NCI-H2029 treated with DMSO at 0.1 percent for 48 hours (cell line): ENCODE measurements around the gene ASAP3.

Experiments
- DNase-seq: peaks from one replicate; lab custom pipeline; 2025; lab: John Stamatoyannopoulos, UW

The ASAP3 gene

DNA sequence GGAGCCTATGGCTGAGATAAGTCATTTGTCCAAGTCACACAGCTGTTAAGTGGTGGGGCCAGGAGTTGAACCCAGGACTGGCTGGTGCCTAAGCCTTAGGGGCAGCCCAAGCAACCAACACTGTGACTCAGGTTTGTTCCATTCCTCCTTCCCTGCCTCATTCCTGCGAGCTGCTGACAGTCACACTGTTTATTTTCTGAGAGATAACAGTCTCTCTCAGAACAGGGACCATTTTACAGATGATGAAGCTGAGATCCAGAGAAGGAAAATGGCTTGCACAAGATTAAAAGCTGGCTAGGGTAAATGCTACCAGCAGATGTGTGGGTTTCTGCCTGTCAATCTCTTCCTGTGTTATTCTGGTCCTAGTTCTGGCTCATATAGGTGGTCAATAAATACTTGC lies 35.1 kb downstream of the ASAP3 start:
- no peak for DNase-seq

DNA sequence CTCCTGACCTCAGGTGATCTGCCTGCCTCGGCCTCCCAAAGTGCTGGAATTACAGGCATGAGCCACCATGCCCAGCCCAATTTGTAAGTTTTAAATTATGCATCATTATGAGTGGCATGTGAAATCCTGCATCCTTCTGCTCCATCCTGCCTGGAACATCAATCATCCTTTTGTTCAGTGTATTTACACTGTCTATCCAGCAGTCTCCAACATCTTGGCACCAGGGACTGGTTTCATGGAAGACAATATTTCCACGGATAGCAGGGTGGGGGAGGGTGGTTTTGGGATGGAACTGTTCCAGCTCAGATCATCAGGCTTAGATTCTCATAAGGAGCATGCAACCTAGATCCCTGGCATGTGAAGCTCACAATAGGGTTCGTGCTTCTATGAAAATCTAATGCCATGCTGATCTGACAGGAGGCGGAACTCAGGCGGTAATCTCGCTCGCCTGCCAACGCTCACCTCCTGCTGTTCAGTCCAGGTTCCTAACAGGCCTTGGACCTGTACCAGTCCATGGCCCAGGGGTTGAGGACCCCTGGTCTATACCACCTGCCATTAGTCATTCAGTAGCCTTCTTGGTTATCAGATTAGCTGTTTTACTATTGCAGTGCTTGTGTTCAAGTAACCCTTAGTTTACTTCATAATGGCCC lies 37.2 kb downstream of the ASAP3 start:
- DNase-seq, result no peak

DNA sequence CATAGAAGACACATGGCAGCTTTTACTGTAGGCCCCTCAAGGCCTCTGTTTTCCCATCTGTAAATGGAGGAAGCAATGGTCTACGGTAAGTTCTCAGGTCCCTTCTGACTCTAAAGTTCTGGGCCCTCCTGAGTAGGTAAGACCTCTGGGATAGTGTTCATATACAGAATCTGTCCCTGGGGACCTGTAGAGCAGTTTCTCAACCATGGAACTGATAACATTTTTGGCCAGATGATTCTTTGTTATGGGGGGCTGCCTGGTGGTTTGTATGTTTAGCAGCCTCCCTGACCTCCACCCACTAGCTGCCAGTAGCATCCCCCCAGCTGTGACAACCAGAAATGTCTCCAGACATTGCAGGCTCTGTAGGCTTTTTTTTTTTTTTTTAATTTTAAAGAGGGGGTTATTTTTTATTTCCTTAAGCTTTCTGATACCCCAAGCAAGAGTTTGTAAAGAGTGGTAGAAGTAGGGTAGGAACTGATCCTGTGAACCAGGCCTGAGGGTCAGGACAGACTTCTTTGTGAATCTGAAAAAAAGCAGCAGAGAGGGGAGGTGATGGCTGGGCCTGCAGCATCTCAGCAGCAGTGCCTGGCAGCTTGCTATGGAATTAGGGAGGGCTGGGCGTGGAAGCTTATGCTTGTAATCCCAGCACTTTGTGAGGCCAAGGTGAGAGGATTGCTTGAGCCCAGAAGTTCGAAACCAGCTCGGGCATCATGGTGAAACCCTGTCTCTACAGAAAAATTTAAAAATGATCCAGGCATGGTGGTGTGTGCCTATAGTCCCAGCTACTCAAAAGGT lies 39.2 kb downstream of the ASAP3 start:
- DNase-seq, result no peak

DNA sequence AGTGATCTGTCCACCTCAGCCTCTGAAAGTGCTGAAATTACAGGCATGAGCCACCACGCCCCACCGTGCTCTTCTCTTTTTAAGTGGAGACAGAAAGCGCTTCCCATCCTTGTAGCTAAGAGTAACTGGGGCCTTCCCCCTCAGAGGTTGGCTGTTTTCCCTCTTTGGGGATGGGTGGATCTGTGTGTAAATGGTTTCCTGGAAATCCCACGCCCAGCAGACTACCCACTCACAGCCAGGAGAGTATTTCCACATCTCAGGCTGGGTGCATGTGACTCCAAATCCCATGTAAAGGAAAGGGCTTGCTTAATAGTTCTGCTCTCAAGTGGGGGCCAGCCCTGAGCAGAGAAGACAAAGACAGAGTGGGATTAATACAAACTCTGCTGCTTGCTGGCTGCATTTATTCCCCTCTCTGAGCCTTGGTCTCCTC lies 39.9 kb downstream of the ASAP3 start:
- no peak for DNase-seq

DNA sequence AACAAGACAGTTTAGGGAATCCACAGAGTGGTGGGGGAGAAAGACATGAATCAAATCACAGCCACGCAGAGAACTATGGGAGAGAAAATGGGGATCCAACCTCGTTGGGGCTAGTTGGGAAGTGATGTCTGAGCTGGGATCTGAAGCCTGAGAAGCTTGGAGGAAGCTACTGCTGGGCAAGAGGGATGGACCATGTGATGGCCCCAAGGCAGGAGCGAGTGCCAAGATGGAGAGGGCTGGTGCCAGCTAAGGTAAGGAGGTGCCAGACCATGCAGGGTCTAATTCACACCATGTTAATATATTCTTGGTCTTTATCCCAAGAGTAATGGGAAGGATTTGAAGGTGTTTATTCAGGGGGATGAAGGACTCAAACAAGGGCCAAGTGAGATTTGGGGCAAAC lies 41.2 kb downstream of the ASAP3 start:
- no peak for DNase-seq

DNA sequence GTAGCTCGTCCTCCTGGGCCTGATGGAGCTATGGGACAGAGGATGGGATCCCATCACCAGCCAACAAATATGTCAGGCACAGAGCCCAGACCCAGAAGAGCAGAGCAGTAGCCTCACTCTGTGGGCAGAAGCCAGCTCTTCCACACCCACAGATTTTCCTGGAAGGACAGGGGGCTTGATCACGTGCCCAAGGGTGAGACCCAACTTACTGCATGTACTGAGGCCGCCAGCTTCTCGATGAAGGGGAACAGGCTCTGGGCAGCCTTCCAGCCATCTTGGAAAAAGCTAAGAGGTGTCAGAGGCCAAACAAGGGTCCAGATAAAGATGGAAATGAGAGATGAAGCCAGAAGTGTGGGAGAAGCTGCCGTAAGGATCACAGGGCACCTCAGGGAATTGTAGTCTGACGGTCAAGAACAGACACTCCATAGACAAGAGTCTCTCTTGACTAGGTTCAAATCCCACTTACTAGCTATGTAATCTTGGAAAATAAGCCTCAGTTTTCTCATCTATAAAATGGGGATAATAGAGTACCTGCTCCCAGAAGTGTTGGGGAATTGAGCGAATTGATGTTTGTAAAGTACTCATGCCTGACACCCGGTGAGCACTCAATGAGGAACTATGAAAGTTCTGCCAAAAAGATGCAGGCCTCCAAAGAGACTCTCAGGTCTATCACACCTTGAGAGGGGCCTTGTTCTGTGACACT lies 42.4 kb downstream of the ASAP3 start:
- no peak for DNase-seq

- DNase-seq, result no peak
Observed at GRCh38 chr1:23438545-23438944, 45.4 kb downstream of the ASAP3 start.

GRCh38 chr1:23437355-23437664 lies 46.7 kb downstream of the ASAP3 start:
- DNase-seq, result no peak

- DNase-seq, result no peak
Observed at GRCh38 chr1:23436520-23437354, 47.2 kb downstream of the ASAP3 start.

DNA sequence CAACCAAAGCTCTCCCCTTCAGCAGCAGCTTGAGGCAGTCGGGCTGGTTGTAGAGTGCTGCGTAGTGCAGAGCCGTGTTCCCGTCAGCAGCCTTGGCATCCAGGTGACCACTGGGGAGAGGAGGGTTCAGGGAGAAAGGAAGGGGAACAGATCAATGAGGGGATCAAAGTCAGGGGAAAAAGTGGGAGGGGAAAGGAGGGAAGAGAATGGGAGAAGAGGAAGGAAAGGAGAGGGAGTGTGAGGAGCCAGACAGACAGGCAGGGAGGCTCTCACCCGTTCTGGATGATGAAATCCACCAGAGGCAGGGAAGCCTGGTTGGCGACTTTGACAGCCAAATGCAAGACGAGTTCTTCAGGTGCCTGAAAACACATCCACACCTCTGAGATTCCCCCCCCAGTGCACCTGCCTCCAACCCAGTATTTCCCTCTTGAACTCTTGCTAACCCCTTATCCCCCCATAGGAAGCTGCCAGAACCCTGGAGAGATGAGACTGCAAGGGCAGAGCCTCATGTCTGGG lies 49.7 kb downstream of the ASAP3 start:
- DNase-seq, result no peak

DNA sequence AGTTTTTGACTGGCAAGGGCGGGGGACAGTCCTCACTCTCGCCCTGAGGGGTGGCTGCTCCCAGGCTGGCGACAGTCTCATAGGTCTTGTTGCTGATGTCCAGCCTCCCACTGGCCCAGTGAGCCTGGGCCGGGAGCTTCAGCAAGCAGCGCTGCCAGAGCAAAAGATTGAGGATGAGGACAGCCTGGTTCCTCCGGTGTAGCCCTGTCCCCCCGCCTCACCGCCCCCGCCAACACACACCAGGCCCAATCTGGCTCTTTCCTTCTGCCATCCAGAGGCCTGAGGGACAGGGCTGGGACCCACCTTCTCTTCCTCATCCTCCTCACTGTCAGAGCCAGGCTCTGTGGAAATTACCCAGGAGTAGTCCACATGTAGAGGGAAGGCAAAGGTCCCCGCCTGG lies 50.9 kb downstream of the ASAP3 start:
- no peak for DNase-seq

DNA sequence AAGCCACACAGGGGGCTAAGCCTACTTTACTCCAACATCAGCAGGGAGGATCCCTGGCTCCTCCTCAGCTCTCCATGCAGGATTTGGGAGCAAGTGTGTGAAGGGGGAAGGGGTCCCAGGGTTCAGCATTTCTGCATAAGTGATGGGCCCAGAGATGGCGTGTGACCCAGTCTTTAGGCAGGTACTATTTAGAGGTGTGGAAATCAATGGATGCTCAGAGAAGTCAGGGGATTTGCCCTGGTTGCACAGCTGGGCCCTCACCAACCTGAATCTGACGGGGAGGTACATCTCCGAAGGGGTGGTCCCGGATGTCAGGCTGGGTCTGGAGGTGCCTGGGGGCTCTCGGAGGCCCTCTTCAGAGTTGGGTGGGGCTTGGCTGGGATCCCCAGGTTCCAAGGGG lies 52.5 kb downstream of the ASAP3 start:
- DNase-seq, result no peak

DNA sequence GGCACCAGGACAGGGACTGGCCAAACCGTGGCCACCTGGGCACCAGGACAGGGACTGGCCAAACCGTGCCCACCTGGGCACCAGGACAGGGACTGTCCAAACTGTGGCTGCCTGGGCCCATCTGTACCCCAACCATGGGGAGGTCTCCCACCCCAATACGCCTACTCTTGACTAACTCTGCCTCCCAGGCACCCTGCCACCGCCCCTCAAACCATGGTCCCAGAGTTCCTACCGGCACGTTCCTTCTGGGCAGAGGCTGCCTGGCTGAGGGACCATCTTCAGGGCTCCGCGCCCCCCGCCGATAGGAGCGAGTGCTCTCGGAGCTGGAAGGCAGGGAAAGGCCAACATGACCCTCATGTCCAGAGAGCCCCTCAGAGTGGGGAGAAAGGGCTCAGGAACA lies 53.2 kb downstream of the ASAP3 start:
- no peak for DNase-seq

DNA sequence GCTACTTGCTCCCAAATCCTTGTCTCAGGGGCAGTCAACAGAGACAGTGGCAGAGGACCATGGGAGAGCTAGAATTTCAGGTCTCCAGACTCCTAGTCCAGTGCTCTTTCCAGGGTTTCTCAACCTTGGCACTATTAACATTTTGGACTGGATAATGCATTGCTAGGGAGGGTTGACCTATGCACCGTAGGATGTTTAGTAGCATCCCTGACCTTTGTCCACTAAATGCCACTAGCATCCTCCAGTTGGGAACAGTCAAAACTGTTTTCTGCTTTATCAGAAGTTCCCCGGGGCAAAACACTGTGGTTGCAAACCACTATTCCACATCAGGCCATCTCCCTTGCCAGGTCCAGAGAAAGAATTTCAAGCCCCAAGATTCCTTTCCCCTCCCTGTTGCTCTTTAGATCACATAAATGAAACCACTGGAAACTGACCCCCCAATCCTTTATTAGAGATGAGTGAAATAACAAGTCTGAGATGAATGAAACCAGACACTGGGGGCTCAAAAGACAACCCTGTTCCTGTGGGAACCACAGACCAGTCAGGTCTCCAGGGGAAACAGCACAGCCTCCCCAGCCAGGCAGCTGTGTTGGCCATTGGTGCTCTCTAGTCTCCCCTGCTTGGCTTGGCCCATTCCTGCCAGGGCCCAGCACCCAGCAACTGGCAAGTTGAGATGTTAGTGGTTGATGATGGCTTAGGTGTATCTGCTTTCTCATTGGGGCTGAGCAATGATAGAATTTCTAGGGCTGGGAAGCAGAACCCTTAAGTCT lies 55.7 kb downstream of the ASAP3 start:
- no peak for DNase-seq

DNA sequence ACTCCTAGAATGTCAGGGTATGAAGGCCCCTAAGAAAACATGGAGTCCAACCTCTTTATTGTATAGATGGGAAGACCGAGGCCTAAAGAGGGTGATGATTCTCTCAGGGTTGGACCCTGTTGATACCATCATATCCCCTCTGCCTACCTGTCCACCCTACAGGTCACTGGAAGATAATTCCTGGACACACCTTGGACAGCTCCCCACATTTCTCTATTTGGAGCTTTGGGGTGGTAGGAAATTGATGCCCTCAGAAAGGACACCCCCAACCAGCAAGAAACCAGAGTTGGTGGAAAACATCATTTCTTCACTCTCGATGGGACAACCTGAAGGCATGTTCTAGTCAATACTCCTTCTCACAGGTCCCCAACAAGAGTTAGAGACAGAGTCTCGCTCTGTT lies 56.4 kb downstream of the ASAP3 start:
- no peak for DNase-seq

GRCh38 chr1:23426828-23427227 lies 57.2 kb downstream of the ASAP3 start:
- no peak for DNase-seq

DNA sequence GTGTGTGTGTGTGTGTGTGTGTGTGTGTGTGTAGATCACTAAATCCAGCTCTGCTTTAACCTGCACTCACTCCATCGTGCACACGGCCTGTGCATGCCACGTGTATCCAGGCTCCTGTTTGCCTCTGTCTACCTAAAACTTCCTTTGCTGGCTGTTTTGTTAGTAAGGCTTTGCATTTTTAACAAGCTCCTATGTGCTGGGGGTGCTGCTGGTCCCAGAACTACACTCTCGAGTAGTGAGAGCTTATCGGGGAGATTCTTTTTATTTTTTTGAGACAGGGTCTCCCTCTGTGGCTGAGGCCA lies 58.8 kb downstream of the ASAP3 start:
- DNase-seq, result no peak

- no peak for DNase-seq
Observed at GRCh38 chr1:23424293-23425192, 59.4 kb downstream of the ASAP3 start, which contains the start of gene TCEA3. Gene TCEA3, minus strand, starts transcription at chr1:23424748. Its CDS starts 115 bp downstream, at chr1:23424633.

DNA sequence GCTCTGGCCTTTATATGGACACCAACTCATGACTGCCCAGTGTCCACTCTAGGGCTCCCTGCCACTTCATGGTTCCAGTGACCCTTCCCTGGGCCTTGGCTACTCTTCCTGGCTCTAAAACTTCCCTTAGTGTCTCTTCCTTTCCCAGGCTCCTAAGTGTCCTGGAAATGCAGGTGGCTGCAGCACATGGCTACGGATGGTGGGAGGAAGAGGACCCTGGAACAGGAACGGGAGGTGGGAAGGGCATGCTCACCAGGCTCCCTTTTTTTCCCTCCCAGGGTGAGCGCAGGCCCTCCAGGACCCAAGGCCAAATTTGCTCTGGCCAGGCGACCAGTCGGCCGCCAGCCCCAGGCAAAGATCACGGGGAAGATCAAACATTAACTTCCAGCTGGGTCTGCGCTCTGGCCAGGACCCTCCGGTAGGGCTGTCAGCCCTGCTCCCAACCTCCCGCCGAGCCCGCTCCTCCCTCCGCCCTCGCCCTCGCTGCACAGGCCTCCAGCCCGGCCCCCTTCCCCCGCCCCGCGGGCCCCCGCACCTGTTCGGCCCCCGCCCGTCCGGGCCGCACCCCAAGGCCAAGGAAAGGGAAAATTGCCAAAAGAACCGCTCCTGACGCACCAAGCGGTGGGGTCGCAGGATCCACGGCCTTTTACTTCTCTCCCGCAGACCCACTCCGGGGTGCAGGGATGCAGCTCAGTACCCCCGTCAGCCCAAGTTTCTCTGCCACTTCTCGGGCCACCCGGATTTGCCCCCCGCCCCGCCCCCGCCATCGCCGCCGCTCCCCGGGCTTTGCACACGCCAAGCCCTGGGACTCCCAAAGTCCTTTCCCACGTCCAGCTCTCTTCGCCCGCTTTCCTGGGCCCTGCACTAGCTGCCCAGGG lies 60.3 kb downstream of the ASAP3 start:
- DNase-seq, result no peak
